WTC11 (cell line): ENCODE data around the gene MAPK7. TPM values are rescaled to one million over a fixed set of nuclear protein-coding genes. Genes with fewer than 3 reads are reported as not detected.

Experiments used
- ATAC-seq: fragments of 200-7000 bp; cut with Tn5 transposase; 2 replicates; pipeline ENCODE4 v1.10.0; 2021; ENCODE audit warnings: mild to moderate bottlenecking, moderate library complexity
- CTCF ChIA-PET: fragments of 300-600 bp; sonication (Branson Sonifier 250); formaldehyde crosslinking; loops from one replicate; lab custom pipeline; 2021; ENCODE audit warnings: antibody characterized with exemption; lab: Charles Lee
- POLR2A ChIA-PET: fragments of 350-600 bp; sonication (Branson Sonifier 250); formaldehyde crosslinking; loops from one replicate; lab custom pipeline; 2021; ENCODE audit warnings: antibody characterized with exemption; lab: Charles Lee
- DNase-seq: peaks from one replicate; pipeline ENCODE4 v3.0.0; 2021; ENCODE audit warnings: low spot score
- H3K27ac Mint-ChIP-seq: 2 replicates; pipeline ENCODE4 v1.8.0; 2021; ENCODE audit warnings: mixed read lengths
- H3K27me3 Mint-ChIP-seq: 2 replicates; pipeline ENCODE4 v1.8.0; 2021; ENCODE audit warnings: low read depth, mild to moderate bottlenecking, moderate library complexity, mixed read lengths
- H3K36me3 Mint-ChIP-seq: 2 replicates; pipeline ENCODE4 v1.8.0; 2021; ENCODE audit warnings: mixed read lengths
- H3K4me1 Mint-ChIP-seq: 2 replicates; pipeline ENCODE4 v1.8.0; 2022; ENCODE audit warnings: mixed read lengths
- H3K4me3 Mint-ChIP-seq: 2 replicates; pipeline ENCODE4 v1.8.0; 2021; ENCODE audit warnings: mild to moderate bottlenecking, moderate library complexity, mixed read lengths
- H3K9me3 Mint-ChIP-seq: 2 replicates; pipeline ENCODE4 v1.8.0; 2021; ENCODE audit warnings: mixed read lengths
- ATF1 ChIP-seq: sonication (generic); formaldehyde crosslinking; IDR thresholded peaks from 2 replicates; pipeline ENCODE4 v1.8.1; 2023; ENCODE audit warnings: mild to moderate bottlenecking, moderate library complexity, missing genetic modification reagents
- CBFB ChIP-seq: sonication (generic); formaldehyde crosslinking; IDR thresholded peaks from 2 replicates; pipeline ENCODE4 v1.8.1; 2022; ENCODE audit warnings: mild to moderate bottlenecking, low read depth, missing genetic modification reagents
- EMX1 ChIP-seq: fragments of 250-450 bp; sonication (Bioruptor Pico); IDR thresholded peaks from 2 replicates; pipeline ENCODE4 v1.8.0; 2021; ENCODE audit warnings: mild to moderate bottlenecking
- ESRRA ChIP-seq: sonication (generic); formaldehyde crosslinking; IDR thresholded peaks from 2 replicates; pipeline ENCODE4 v1.8.1; 2022; ENCODE audit warnings: mild to moderate bottlenecking, missing genetic modification reagents, borderline replicate concordance
- FOXJ3 ChIP-seq: sonication (generic); formaldehyde crosslinking; IDR thresholded peaks from 2 replicates; pipeline ENCODE4 v1.9.0; 2021; ENCODE audit warnings: missing genetic modification reagents, mild to moderate bottlenecking, borderline replicate concordance
- GTF2I ChIP-seq: fragments of 250-450 bp; sonication (Bioruptor Pico); conservative IDR thresholded peaks from 2 replicates; pipeline ENCODE4 v1.4.0; 2021; ENCODE audit warnings: mild to moderate bottlenecking
- JAZF1 ChIP-seq: fragments of 250-450 bp; sonication (Bioruptor Pico); IDR thresholded peaks from 2 replicates; pipeline ENCODE4 v1.9.0; 2021; ENCODE audit warnings: moderate library complexity, mild to moderate bottlenecking, inconsistent platforms
- JUN ChIP-seq: sonication (generic); formaldehyde crosslinking; IDR thresholded peaks from 2 replicates; pipeline ENCODE4 v1.8.0; 2023; ENCODE audit warnings: mild to moderate bottlenecking, missing genetic modification reagents
- KAT7 ChIP-seq: sonication (generic); formaldehyde crosslinking; IDR thresholded peaks from 2 replicates; pipeline ENCODE4 v1.8.1; 2023; ENCODE audit warnings: missing genetic modification reagents, mild to moderate bottlenecking, borderline replicate concordance
- NR3C1 ChIP-seq: sonication (generic); formaldehyde crosslinking; conservative IDR thresholded peaks from 2 replicates; pipeline ENCODE4 v1.8.1; 2023; ENCODE audit warnings: low read depth, mild to moderate bottlenecking, missing genetic modification reagents
- SOX15 ChIP-seq: fragments of 250-450 bp; sonication (Bioruptor Pico); IDR thresholded peaks from 2 replicates; pipeline ENCODE4 v1.9.0; 2021; ENCODE audit warnings: mild to moderate bottlenecking
- TEAD1 ChIP-seq: sonication (generic); formaldehyde crosslinking; IDR thresholded peaks from 2 replicates; pipeline ENCODE4 v1.8.0; 2022; ENCODE audit warnings: mild to moderate bottlenecking, missing genetic modification reagents
- ZNF232 ChIP-seq: sonication (generic); formaldehyde crosslinking; IDR thresholded peaks from 2 replicates; pipeline ENCODE4 v1.8.0; 2022; ENCODE audit warnings: mild to moderate bottlenecking, missing genetic modification reagents
- ZNF396 ChIP-seq: fragments of 250-450 bp; sonication (Bioruptor Pico); IDR thresholded peaks from 2 replicates; pipeline ENCODE4 v1.8.0; 2021; ENCODE audit warnings: mild to moderate bottlenecking, moderate library complexity, borderline replicate concordance
- total RNA-seq: library from RNA; stranded (reverse); gene quantifications from 3 replicates; pipeline ENCODE4 v1.2.3, GENCODE V29; 2021
- TF ChIP-seq, protein P1 (sequence below): sonication (generic); formaldehyde crosslinking; IDR thresholded peaks from 2 replicates; pipeline ENCODE4 v1.8.1; 2022; ENCODE audit warnings: low read depth, mild to moderate bottlenecking, moderate library complexity, missing genetic modification reagents, borderline replicate concordance
- TF ChIP-seq, protein P2 (sequence below): sonication (generic); formaldehyde crosslinking; conservative IDR thresholded peaks from 2 replicates; pipeline ENCODE4 v1.8.1; 2023; ENCODE audit warnings: mild to moderate bottlenecking, low read depth, missing genetic modification reagents, moderate library complexity
- TF ChIP-seq, protein P3 (sequence below): sonication (generic); formaldehyde crosslinking; IDR thresholded peaks from 2 replicates; pipeline ENCODE4 v1.8.1; 2023; ENCODE audit warnings: mild to moderate bottlenecking, missing genetic modification reagents, moderate library complexity
- TF ChIP-seq, protein P4 (sequence below): fragments of 250-450 bp; sonication (Bioruptor Pico); IDR thresholded peaks from 2 replicates; pipeline ENCODE4 v2.1.2; 2022; ENCODE audit warnings: mild to moderate bottlenecking, moderate library complexity
- TF ChIP-seq, protein P5 (sequence below): fragments of 200-600 bp; IDR thresholded peaks from 2 replicates; pipeline ENCODE4 v1.8.0; 2022; ENCODE audit warnings: antibody characterized with exemption
- TF ChIP-seq, protein P6 (sequence below): fragments of 250-450 bp; sonication (Bioruptor Pico); IDR thresholded peaks from 2 replicates; pipeline ENCODE4 v1.9.0; 2021; ENCODE audit warnings: moderate library complexity, mild to moderate bottlenecking, inconsistent platforms, borderline replicate concordance
- TF ChIP-seq, protein P7 (sequence below): sonication (generic); formaldehyde crosslinking; IDR thresholded peaks from 2 replicates; pipeline ENCODE4 v1.8.0; 2022; ENCODE audit warnings: mild to moderate bottlenecking, missing genetic modification reagents

The MAPK7 gene
- total RNA-seq, 1 experiment from 2014 or later, result 38.5 TPM

DNA sequence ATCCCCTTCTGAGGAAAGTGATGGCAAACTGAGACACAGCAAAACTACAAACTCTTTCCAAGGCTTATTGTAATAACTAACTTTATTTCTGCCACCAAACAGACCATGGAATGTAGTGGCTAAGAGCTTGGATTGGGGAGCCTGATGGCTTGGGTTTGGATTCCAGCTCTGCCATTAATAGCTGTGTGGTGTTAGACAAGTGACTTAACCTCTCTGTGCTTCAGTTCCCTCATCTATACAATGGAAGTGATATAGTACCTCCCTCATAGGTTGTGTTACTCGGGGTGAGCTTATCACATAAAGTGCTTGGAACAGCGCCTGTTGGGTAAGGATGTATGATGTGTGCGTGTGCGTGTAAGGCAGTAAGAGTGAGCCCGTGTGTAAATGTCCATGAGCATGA lies 26.8 kb downstream of the MAPK7 start:
- Mint-ChIP-seq H3K27me3 (no peaks in the 10 kb centered on the region; the same call in 1 of the 2 replicates), H3K9me3 (peaks cover 3% of the 10 kb centered on the region; the same call in 1 of the 2 replicates), H3K27ac (no peak overlapping the region), H3K4me3 (no peak overlapping the region), H3K36me3 (no peaks in the 10 kb centered on the region), H3K4me1 (peaks cover 2% of the 10 kb centered on the region)
- ChIA-PET POLR2A (interaction anchor here (1.2 kb wide), 1 partner anchor 61 kb away, joined by 3 read pairs; no protein-coding TSS in a partner anchor), CTCF (no interaction called here)
- DNase-seq (no peak), ATAC-seq (no peak)
- TF ChIP-seq ESRRA (CRISPR knock-in tag) (no peak), JUN (no peak), SOX15 (CRISPR knock-in tag) (no peak), ZNF396 (CRISPR knock-in tag) (no peak)

DNA sequence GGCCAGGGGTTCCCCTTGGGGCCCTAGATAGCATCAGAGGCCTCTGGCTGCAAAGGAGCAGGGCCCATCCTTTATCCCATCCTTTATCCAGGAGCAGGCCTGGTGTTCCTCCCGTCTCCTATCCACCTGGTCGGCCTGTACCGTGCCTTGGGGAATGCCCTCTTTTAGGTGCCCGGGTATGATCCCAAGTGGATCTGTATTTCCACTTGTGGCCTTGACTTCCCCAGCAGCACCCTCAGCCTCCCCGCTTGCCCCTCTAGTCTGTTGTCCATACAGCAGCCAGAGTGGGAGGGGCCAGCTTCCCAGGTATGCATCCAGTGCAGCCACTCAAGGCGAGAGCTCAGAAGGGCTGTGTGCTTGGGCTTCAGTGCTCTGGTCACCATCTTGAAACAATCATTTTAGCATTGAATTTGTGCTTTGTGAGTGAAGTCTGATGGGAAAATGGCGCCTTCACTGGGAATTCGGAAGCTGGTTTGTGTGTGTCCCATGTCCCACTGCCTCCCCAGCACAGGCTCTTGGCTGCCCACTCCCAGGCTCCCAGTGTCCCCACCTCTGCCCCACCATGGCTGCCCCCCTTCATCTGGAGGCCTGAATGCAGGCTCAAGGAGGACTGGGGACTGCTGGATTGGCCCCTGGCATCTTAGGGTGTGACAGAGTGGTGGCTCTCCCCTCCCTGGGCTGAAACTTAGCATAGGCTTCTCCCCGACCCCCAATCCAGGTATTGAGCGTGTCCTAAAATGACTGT lies 29.5 kb downstream of the MAPK7 start:
- no peaks in the 10 kb centered on the region; the same call in 1 of the 2 replicates for H3K27me3 Mint-ChIP-seq
- CTCF ChIA-PET, result interaction anchor here (1.1 to 2.0 kb wide), 3 partner anchors 10 to 39 kb away, joined by 3 to 7 read pairs (median 5); no protein-coding TSS in a partner anchor
- TF ChIP-seq KAT7 (CRISPR knock-in tag) (no peak), NR3C1 (CRISPR knock-in tag) (no peak), CBFB (no peak), JAZF1 (CRISPR knock-in tag) (no peak), GTF2I (CRISPR knock-in tag) (no peak), EMX1 (no peak), FOXJ3 (CRISPR knock-in tag) (no peak)
- TF ChIP-seq, protein P1, sequence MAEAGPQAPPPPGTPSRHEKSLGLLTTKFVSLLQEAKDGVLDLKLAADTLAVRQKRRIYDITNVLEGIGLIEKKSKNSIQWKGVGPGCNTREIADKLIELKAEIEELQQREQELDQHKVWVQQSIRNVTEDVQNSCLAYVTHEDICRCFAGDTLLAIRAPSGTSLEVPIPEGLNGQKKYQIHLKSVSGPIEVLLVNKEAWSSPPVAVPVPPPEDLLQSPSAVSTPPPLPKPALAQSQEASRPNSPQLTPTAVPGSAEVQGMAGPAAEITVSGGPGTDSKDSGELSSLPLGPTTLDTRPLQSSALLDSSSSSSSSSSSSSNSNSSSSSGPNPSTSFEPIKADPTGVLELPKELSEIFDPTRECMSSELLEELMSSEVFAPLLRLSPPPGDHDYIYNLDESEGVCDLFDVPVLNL (CRISPR knock-in tag), result no peak
- TF ChIP-seq, protein P2, sequence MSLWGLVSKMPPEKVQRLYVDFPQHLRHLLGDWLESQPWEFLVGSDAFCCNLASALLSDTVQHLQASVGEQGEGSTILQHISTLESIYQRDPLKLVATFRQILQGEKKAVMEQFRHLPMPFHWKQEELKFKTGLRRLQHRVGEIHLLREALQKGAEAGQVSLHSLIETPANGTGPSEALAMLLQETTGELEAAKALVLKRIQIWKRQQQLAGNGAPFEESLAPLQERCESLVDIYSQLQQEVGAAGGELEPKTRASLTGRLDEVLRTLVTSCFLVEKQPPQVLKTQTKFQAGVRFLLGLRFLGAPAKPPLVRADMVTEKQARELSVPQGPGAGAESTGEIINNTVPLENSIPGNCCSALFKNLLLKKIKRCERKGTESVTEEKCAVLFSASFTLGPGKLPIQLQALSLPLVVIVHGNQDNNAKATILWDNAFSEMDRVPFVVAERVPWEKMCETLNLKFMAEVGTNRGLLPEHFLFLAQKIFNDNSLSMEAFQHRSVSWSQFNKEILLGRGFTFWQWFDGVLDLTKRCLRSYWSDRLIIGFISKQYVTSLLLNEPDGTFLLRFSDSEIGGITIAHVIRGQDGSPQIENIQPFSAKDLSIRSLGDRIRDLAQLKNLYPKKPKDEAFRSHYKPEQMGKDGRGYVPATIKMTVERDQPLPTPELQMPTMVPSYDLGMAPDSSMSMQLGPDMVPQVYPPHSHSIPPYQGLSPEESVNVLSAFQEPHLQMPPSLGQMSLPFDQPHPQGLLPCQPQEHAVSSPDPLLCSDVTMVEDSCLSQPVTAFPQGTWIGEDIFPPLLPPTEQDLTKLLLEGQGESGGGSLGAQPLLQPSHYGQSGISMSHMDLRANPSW (CRISPR knock-in tag), result no peak
- TF ChIP-seq, protein P3, sequence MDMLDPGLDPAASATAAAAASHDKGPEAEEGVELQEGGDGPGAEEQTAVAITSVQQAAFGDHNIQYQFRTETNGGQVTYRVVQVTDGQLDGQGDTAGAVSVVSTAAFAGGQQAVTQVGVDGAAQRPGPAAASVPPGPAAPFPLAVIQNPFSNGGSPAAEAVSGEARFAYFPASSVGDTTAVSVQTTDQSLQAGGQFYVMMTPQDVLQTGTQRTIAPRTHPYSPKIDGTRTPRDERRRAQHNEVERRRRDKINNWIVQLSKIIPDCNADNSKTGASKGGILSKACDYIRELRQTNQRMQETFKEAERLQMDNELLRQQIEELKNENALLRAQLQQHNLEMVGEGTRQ (CRISPR knock-in tag), result no peak
- TF ChIP-seq, protein P4, sequence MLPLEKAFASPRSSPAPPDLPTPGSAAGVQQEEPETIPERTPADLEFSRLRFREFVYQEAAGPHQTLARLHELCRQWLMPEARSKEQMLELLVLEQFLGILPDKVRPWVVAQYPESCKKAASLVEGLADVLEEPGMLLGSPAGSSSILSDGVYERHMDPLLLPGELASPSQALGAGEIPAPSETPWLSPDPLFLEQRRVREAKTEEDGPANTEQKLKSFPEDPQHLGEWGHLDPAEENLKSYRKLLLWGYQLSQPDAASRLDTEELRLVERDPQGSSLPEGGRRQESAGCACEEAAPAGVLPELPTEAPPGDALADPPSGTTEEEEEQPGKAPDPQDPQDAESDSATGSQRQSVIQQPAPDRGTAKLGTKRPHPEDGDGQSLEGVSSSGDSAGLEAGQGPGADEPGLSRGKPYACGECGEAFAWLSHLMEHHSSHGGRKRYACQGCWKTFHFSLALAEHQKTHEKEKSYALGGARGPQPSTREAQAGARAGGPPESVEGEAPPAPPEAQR (CRISPR knock-in tag), result no peak
- TF ChIP-seq, all 79 proteins: peak for 0
- no peak for ATAC-seq
- Mint-ChIP-seq H3K4me3 (no peak overlapping the region), H3K36me3 (no peaks in the 10 kb centered on the region), H3K27ac (no peak overlapping the region), H3K4me1 (peaks cover 19% of the 10 kb centered on the region), H3K9me3 (peaks cover 3% of the 10 kb centered on the region; the same call in 1 of the 2 replicates)
- DNase-seq, result no peak
- POLR2A ChIA-PET, result no interaction called here

DNA sequence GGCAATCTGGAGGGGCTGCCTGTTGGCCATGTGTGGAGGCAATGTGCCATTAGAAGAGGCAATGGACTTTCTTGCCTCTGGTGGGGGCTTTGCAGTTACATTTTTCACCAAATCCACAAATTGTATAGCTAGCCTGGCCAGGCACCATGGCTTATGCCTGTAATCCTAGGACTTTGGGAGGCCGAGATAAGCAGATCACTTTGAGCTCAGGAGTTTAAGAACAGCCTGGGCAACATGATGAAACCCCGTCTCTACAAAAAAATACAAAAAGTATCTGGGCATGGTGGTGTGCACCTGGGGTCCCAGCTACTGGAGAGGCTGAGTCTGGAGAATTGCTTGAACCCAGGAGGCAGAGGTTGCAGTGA lies 30.0 kb downstream of the MAPK7 start:
- no peak for DNase-seq
- H3K4me1 Mint-ChIP-seq, result peaks cover 19% of the 10 kb centered on the region
- no peak overlapping the region for H3K4me3 Mint-ChIP-seq
- no peaks in the 10 kb centered on the region for H3K36me3 Mint-ChIP-seq
- H3K27ac Mint-ChIP-seq, result no peak overlapping the region
- ChIA-PET CTCF (interaction anchor here (1.1 to 1.3 kb wide), 2 partner anchors 11 to 39 kb away, joined by 3 to 5 read pairs; no protein-coding TSS in a partner anchor), POLR2A (no interaction called here)
- no peaks in the 10 kb centered on the region; the same call in 1 of the 2 replicates for H3K27me3 Mint-ChIP-seq
- peaks cover 3% of the 10 kb centered on the region; the same call in 1 of the 2 replicates for H3K9me3 Mint-ChIP-seq
- ATAC-seq, result no peak
- TF ChIP-seq, protein P5, sequence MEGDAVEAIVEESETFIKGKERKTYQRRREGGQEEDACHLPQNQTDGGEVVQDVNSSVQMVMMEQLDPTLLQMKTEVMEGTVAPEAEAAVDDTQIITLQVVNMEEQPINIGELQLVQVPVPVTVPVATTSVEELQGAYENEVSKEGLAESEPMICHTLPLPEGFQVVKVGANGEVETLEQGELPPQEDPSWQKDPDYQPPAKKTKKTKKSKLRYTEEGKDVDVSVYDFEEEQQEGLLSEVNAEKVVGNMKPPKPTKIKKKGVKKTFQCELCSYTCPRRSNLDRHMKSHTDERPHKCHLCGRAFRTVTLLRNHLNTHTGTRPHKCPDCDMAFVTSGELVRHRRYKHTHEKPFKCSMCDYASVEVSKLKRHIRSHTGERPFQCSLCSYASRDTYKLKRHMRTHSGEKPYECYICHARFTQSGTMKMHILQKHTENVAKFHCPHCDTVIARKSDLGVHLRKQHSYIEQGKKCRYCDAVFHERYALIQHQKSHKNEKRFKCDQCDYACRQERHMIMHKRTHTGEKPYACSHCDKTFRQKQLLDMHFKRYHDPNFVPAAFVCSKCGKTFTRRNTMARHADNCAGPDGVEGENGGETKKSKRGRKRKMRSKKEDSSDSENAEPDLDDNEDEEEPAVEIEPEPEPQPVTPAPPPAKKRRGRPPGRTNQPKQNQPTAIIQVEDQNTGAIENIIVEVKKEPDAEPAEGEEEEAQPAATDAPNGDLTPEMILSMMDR, result no peak
- TF ChIP-seq ATF1 (CRISPR knock-in tag), result no peak
- no peak for TF ChIP-seq JAZF1 (CRISPR knock-in tag)
- no peak for TF ChIP-seq TEAD1 (CRISPR knock-in tag)
- TF ChIP-seq, protein P6, sequence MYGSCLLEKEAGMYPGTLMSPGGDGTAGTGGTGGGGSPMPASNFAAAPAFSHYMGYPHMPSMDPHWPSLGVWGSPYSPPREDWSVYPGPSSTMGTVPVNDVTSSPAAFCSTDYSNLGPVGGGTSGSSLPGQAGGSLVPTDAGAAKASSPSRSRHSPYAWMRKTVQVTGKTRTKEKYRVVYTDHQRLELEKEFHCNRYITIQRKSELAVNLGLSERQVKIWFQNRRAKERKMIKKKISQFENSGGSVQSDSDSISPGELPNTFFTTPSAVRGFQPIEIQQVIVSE (CRISPR knock-in tag), result no peak
- TF ChIP-seq ZNF232, result no peak
- TF ChIP-seq, protein P7, sequence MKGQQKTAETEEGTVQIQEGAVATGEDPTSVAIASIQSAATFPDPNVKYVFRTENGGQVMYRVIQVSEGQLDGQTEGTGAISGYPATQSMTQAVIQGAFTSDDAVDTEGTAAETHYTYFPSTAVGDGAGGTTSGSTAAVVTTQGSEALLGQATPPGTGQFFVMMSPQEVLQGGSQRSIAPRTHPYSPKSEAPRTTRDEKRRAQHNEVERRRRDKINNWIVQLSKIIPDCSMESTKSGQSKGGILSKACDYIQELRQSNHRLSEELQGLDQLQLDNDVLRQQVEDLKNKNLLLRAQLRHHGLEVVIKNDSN (CRISPR knock-in tag), result no peak
